ENCODE results near the gene LONRF3.

LONRF3 gene

DNA sequence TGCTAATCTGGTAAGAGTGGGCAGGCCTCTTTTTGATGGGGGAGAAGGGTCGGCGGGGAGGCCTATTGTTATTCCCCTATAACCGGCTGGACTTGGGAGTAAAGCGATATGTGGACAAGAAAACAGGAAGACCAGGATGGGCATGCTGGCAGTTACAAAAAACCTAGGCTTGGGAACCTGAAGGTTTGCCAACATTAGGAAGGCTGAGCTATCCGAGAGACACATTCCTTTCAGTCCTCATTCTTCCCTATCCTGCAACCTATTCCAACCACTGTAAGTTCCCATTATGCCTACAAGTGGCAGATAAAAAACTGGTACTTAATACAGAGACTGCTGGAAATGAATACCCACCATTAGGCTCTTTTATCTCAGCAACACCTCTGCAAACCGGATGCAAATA, 66.0 kb downstream of the LONRF3 start:
- DNase-seq: no peak

DNA sequence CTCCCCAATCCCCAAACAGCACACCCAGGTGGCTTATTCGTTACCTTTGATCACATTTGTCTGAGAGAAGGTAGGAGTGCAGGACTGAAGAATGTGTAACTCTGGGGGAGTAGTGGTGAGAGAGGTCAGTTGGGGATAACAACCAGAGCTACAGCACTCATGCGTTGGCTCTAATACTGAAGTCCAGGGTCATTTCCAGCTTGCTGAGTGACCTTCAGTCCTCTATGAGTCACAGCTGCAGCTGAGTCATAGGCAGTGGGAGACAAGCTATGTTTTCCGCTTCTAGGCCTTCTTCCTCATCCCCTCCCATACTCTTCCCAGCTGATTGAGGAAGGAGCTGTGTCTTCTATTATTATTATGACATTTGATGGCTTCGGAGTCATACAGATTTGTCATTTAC, 66.8 kb downstream of the LONRF3 start:
- no peak for DNase-seq

DNA sequence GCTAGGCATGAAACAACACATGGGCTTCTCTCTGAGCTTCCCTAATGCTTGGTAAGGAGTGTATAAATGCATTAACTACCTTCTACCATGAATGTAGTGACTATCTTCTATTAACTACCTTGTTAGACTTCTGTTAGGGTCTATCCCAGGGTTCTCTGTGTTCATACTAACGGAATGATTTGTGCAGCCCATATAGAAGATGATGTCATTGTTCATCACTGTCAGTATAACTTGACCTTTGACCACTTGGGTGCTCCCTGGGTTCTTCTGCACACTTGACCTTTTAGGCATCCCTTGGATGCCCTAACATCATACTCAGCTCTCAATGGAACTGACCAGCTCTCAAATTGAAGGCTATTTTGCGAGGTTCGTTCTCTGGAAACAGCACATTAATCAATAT, 67.6 kb downstream of the LONRF3 start:
- no peak for DNase-seq

DNA sequence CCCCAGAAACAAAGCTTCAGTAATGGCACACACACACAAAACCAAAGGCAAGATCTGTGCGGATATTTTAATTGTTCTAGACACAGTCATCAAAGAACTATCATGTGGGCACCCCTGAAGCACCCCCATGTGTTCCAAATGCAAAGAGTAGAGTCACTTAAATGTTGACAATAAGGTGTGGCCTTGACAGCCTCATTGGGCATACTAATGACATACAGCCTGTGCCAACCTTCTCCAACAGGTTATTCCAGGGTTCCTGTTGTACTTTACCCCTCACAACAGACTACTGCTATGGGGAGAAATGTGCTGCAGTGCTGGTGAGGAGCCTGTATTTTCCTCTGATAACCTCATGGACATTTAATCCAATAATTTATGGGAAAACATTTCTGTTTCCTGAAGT, 68.6 kb downstream of the LONRF3 start:
- no peak for DNase-seq

DNA sequence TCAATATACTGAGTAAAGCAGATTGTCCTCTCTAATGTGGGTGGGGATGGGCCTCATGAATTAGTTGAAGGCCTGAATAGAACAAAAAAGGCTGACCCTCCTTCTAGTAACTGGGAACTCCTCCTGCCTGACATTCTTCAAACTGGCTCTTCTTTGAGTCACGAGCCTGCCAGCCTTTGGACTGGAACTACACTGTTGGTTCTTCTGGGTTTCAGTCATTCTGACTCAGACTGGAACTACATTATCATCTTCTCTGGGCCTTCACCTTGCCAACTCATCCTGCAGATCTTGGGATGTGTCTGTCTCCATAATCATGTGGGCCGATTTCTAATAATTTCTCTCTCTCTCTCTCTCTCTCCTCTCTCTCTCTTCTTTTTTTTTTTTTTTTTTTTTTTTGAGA, 71.5 kb downstream of the LONRF3 start:
- no peak for DNase-seq

DNA sequence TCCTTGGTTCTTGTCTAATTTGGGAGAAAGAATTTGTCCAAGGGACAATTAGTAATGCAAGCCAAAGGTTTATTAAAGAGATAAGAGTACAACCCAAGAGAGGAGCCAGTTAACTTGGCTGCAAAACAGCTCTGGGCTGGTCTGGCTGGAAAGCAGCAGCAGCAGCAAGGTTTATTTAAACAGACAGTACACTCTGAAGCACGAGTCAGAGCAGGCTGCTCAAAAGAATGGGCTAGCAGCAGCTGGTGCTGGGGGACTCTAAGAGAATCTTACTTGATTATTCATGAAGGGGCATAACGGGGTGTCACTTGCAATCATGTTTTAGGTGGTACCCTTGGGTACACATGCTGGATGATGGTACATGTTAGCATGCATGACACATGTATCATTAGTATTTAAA, 81.3 kb downstream of the LONRF3 start:
- DNase-seq: no peak

DNA sequence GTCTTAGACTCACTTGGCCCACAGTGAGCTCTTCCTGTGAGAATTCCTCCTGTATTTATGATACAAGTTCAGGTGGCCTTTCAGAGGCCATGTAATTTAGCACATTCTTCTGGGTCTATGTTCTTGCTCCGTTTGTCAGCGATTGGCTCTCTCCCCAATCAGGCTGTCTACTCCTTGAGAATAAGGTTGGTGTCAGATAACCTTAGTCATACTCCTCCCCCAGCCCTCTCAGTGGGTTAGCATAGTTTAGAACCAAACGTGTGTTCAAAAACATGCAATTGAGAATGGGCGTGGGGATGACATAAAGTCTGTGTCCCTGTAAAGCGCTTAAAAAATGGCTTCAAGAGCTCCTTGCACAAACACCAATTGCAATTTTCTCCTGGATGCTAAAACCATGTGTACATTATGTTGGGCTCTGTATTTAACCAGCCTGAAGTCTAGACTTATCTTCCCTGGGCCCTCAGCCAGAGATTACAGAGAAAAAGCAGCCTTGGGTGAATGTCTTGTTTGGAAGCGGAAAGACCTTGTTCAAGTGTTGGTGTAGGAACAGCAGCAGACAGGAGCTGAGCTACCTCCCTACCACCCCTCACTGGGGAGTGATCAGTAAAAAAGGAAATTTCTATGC, 88.4 kb downstream of the LONRF3 start:
- no peak for DNase-seq

DNA sequence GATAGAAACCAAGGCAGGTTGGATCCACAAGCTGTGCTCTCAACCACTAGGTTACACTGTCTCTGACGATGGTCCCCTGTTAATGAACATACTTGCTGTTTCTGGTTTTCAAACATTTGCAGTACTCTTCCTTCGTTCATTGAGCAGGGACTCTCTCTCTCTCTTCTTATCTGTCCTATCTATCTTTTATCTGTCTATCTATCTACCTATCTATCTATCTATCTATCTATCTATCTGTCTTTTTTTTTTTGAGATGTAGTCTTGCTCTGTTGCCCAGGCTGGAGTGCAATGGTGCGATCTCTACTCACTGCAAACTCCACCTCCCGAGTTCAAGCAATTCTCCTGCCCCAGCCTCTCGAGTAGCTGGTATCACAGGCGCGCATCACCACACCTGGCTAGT, 89.0 kb downstream of the LONRF3 start:
- no peak for DNase-seq

DNA sequence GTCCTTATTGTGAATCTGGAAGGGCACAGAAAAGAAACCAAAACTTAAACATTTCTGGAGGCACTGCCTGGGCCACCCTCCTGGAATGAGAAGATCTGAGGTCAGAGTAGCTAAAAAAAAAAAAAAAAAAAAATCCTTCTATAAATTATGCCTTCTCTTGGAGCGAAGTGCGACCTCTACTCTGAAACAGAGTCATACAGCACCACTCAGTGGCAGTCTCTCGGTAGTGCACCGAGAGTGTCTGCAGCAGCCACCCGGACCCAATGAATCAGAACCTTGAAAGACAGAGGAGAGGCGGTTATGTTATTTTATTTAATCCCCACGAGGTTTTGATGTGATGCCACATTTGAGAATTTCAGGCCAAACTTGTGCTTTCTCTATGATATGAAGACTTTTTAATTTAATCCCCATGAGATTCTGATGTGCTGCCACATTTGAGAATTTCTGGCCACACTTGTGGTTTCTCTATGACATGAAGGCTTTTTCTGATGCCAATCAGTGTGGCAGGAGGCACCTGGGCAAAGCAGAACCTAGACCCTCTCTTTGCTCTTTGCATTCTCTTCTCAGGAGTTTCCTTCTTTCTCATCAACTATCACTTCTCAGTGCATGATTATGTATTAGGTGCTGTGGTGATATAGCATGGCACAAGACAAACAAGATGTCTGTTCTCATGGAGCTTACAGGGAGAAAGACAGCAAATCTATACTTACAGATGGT, 92.8 kb downstream of the LONRF3 start:
- peak; percentile 23 for DNase-seq
